HL-60 (cell line): ENCODE results near the gene DDC.

Experiments
- DNase-seq, 2 experiments: peaks; one replicate each; pipeline ENCODE4 v3.0.0-alpha.2; 2010 to 2020; ENCODE audit warnings: low read depth in 1 of 2, low spot score in 1 of 2
- H3K27ac ChIP-seq: fragments of 250-450 bp; sonication (Bioruptor Pico); replicated peaks from 2 replicates; pipeline ENCODE4 v1.5.1; 2020; ENCODE audit warnings: mild to moderate bottlenecking, moderate library complexity
- H3K27me3 ChIP-seq: fragments of 250-450 bp; sonication (Bioruptor Pico); 2 replicates; pipeline ENCODE4 v1.5.1; 2021; ENCODE audit warnings: mild to moderate bottlenecking, moderate library complexity; ENCODE audit not compliant: insufficient read depth, poor library complexity, severe bottlenecking
- H3K4me3 ChIP-seq: replicated peaks from 2 replicates; pipeline ENCODE4 v1.5.1; 2011; ENCODE audit warnings: mild to moderate bottlenecking, control low read depth, low read length; ENCODE audit not compliant: insufficient read depth
- CTCF ChIP-seq: IDR thresholded peaks from one replicate; pipeline ENCODE4 v1.5.1; 2011; ENCODE audit warnings: low read length, control low read depth, inconsistent platforms; ENCODE audit not compliant: insufficient read depth
- GABPA ChIP-seq: IDR thresholded peaks from 2 replicates; pipeline ENCODE4 v1.6.1; 2012; ENCODE audit warnings: low read depth
- POLR2AphosphoS5 ChIP-seq: IDR thresholded peaks from 2 replicates; pipeline ENCODE4 v1.6.1; 2012; ENCODE audit warnings: low read depth
- SPI1 ChIP-seq: IDR thresholded peaks from 2 replicates; pipeline ENCODE4 v1.6.1; 2012; ENCODE audit warnings: low read depth, mild to moderate bottlenecking, borderline replicate concordance
- TF ChIP-seq, protein P1 (sequence below): IDR thresholded peaks from 2 replicates; pipeline ENCODE4 v1.6.1; 2012; ENCODE audit warnings: low read depth; ENCODE audit not compliant: insufficient replicate concordance

The DDC gene

DNA sequence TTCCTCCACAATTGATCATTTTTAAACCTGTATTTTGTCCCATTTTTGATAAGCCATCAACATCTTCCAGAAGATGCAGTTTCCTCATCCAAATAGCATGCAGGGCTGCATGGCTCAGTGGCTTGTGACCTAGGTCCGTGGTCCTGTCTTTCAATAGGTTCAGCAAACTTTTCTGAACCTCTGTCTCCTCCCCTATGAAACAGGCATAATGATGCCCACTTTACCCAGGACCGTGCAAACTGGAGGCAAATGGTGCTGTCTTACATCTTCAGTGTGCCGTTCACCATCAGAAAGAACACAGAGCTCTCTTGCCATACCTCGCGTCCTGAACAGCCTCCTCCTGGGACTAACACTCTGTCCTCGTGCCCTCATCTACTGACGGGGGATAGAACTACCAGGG, 92.8 kb downstream of the DDC start:
- no peak for DNase-seq
- no peak overlapping the region for H3K4me3 ChIP-seq
- H3K27me3 ChIP-seq = peaks cover 3% of the 10 kb centered on the region
- no peak overlapping the region for H3K27ac ChIP-seq
- TF ChIP-seq POLR2AphosphoS5 (no peak), GABPA (no peak), SPI1 (no peak), CTCF (no peak)
- TF ChIP-seq, protein P1, sequence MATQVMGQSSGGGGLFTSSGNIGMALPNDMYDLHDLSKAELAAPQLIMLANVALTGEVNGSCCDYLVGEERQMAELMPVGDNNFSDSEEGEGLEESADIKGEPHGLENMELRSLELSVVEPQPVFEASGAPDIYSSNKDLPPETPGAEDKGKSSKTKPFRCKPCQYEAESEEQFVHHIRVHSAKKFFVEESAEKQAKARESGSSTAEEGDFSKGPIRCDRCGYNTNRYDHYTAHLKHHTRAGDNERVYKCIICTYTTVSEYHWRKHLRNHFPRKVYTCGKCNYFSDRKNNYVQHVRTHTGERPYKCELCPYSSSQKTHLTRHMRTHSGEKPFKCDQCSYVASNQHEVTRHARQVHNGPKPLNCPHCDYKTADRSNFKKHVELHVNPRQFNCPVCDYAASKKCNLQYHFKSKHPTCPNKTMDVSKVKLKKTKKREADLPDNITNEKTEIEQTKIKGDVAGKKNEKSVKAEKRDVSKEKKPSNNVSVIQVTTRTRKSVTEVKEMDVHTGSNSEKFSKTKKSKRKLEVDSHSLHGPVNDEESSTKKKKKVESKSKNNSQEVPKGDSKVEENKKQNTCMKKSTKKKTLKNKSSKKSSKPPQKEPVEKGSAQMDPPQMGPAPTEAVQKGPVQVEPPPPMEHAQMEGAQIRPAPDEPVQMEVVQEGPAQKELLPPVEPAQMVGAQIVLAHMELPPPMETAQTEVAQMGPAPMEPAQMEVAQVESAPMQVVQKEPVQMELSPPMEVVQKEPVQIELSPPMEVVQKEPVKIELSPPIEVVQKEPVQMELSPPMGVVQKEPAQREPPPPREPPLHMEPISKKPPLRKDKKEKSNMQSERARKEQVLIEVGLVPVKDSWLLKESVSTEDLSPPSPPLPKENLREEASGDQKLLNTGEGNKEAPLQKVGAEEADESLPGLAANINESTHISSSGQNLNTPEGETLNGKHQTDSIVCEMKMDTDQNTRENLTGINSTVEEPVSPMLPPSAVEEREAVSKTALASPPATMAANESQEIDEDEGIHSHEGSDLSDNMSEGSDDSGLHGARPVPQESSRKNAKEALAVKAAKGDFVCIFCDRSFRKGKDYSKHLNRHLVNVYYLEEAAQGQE = no peak

DNA sequence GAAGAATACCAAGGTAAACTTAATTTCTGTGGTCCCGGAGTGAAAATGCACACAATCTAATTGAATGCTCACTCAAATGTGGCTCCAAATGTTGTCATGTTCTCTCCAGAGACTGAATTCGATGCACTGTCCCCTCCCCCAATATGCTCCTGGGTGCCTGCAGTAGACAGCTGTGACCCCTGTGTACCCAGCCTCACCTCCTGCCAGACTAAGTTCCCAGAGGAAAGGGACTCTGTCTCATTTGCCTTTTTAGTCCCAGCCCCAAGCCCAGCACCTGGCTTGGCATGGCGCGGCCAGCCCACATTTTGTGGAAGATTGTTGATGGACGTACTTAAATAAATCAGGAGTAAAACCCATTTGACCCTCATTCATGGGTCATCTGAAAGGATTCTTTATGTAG, 93.2 kb downstream of the DDC start:
- H3K27ac ChIP-seq = no peak overlapping the region
- H3K4me3 ChIP-seq = no peak overlapping the region
- no peak for DNase-seq
- TF ChIP-seq, protein P1 = no peak
- no peak for TF ChIP-seq CTCF
- no peak for TF ChIP-seq GABPA
- no peak for TF ChIP-seq POLR2AphosphoS5
- no peak for TF ChIP-seq SPI1
- H3K27me3 ChIP-seq = peaks cover 3% of the 10 kb centered on the region

DNA sequence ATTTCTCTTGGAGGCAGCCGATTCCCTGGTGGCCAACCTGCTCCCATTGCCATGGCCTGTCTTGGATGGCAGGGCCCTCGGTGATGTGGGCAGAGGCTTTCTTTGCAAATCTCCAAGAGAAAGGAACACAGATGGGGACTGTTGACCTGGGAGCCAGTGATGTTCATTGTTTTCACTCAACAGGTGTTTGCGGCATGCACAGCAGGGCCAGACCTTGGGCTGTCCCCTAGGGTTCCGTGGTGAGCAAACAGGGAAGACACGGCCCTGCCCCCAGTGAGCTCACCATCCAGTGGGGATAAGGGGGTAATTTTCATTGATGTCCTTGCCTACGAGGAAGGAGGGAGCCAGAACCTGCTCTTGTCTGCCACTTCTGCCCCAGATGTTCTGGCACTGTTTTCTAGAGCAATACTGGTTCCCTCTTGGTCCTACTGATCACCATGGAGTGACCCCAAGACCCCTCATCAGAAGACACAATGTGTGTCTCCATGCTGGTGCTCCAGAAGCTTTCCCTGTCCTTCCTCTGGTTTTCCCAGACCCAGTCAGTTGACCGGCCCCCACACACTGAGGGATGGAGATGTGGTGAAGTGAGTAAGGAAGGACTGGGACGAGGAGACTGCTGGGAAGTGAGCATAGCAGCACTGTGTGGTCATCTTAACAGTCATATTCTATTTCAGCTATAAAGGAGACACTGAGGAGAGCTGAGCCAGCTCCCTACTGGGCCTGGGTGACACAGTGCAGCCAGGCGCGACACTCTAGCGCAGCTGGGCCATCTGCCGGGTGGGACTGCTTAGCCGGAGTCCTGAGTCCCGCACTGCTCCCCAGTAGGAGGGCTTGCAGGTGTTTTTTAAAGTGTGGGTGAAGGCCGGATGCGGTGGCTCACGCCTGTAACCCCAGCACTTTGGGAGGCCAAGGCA, 94.7 kb downstream of the DDC start:
- DNase-seq = no peak
- no peak for TF ChIP-seq SPI1
- TF ChIP-seq POLR2AphosphoS5 = no peak
- no peak for TF ChIP-seq GABPA
- TF ChIP-seq CTCF = no peak
- TF ChIP-seq, protein P1 = no peak
- Histone ChIP-seq H3K4me3 (no peak overlapping the region), H3K27me3 (peaks cover 3% of the 10 kb centered on the region), H3K27ac (no peak overlapping the region)
